Progenitor cell of endocrine pancreas (in vitro differentiated cells): ENCODE results near the gene CEACAM4. TPM values are rescaled to one million over a fixed set of nuclear protein-coding genes. Genes with fewer than 3 reads are reported as not detected.

Source experiments
- DNase-seq: peaks from one replicate; pipeline ENCODE4 v3.0.0; 2021; ENCODE audit warnings: low spot score; ENCODE audit not compliant: unreplicated experiment
- H3K27ac Mint-ChIP-seq: 2 replicates; pipeline ENCODE4 v1.8.0; 2021; ENCODE audit warnings: mild to moderate bottlenecking, moderate library complexity, mixed read lengths
- H3K27me3 Mint-ChIP-seq: 2 replicates; pipeline ENCODE4 v1.8.0; 2021; ENCODE audit warnings: mixed read lengths
- H3K36me3 Mint-ChIP-seq: 2 replicates; pipeline ENCODE4 v1.8.0; 2022; ENCODE audit warnings: mixed read lengths; ENCODE audit not compliant: insufficient read depth
- H3K4me1 Mint-ChIP-seq: 2 replicates; pipeline ENCODE4 v1.8.0; 2021; ENCODE audit warnings: low read depth, mixed read lengths
- H3K4me3 Mint-ChIP-seq: 2 replicates; pipeline ENCODE4 v1.8.0; 2021; ENCODE audit warnings: low read depth, mild to moderate bottlenecking, moderate library complexity, mixed read lengths
- H3K9me3 Mint-ChIP-seq: 2 replicates; pipeline ENCODE4 v1.8.0; 2021; ENCODE audit warnings: low read depth, mixed read lengths
- long read RNA-seq: library from polyadenylated mRNA; unstranded; transcript quantifications from one replicate; pipeline ENCODE4 v2.0.0, GENCODE V29; 2020
- total RNA-seq: library from RNA; stranded (reverse); gene quantifications from 2 replicates; pipeline ENCODE4 v1.2.1, GENCODE V29; 2021
- TF ChIP-seq, protein P1 (sequence below): fragments of 200-600 bp; sonication (generic); IDR thresholded peaks from one replicate; pipeline ENCODE4 v1.5.0; 2021; ENCODE audit warnings: antibody characterized with exemption, mild to moderate bottlenecking; ENCODE audit not compliant: unreplicated experiment

The CEACAM4 gene
- not detected in 2 replicates for total RNA-seq
- long read RNA-seq = 0 reads

DNA sequence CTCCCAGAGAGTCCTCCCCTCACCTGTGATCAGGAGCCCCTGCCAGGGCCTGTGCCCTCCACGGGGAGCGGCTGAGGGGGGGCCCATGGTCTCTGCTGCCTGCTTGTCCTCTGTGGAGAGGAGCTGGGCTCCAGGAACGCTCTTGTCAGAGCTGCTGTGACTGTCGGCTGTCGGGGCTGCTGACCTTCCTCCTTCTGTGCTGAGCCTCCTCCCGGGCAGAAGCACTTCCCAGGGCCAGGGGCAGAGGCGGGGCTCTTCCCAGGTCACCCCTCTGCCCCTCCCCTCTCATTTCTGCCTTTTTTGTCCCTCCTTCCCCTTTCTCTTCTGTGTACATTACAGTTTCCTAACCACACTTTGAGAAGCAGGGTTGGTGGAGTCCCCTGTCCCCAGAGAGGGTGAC lies at the start of gene CEACAM4:
CEACAM4 (minus strand) TSS at position 198 of the 400 bp plus-strand sequence; CDS start at position 87, 111 bp downstream.
- TF ChIP-seq, protein P1, sequence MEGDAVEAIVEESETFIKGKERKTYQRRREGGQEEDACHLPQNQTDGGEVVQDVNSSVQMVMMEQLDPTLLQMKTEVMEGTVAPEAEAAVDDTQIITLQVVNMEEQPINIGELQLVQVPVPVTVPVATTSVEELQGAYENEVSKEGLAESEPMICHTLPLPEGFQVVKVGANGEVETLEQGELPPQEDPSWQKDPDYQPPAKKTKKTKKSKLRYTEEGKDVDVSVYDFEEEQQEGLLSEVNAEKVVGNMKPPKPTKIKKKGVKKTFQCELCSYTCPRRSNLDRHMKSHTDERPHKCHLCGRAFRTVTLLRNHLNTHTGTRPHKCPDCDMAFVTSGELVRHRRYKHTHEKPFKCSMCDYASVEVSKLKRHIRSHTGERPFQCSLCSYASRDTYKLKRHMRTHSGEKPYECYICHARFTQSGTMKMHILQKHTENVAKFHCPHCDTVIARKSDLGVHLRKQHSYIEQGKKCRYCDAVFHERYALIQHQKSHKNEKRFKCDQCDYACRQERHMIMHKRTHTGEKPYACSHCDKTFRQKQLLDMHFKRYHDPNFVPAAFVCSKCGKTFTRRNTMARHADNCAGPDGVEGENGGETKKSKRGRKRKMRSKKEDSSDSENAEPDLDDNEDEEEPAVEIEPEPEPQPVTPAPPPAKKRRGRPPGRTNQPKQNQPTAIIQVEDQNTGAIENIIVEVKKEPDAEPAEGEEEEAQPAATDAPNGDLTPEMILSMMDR = no peak
- no peak for DNase-seq
- no peaks in the 10 kb centered on the region for H3K4me1 Mint-ChIP-seq
- peaks cover 1% of the 10 kb centered on the region for H3K36me3 Mint-ChIP-seq
- no peaks in the 10 kb centered on the region for H3K27me3 Mint-ChIP-seq
- H3K27ac Mint-ChIP-seq = no peak within 1 kb of the TSS
- H3K9me3 Mint-ChIP-seq = peaks cover 37% of the 10 kb centered on the region
- no peak within 1 kb of the TSS for H3K4me3 Mint-ChIP-seq

GRCh38 chr19:41671486-41671885 lies 44.6 kb upstream of the CEACAM4 start:
- TF ChIP-seq, protein P1 = no peak
- Mint-ChIP-seq H3K9me3 (peaks cover 69% of the 10 kb centered on the region), H3K4me3 (no peak overlapping the region), H3K36me3 (no peaks in the 10 kb centered on the region), H3K4me1 (no peaks in the 10 kb centered on the region), H3K27me3 (no peaks in the 10 kb centered on the region), H3K27ac (no peak overlapping the region)
- DNase-seq = no peak

DNA sequence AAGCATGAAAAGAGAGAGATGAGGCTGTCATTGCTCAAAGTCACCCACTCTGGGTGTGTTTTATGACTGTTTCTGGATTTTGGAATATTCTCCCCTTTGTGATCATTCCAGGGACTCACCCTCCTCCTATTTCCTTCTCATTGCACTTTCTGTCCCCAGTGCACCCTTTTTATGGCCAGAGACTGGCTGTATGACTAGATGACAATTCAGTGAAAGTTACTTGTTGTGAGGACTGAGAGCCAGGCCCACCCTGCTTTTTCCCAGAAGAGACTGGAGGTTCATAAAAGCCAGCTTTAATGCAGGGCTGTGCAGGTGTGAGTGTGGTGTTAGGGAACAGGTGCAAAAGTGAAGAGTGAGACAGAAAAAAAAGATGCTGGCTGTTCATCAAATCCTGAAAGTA lies 43.9 kb upstream of the CEACAM4 start:
- Mint-ChIP-seq H3K36me3 (no peaks in the 10 kb centered on the region), H3K4me3 (no peak overlapping the region), H3K27ac (no peak overlapping the region), H3K9me3 (peaks cover 69% of the 10 kb centered on the region), H3K4me1 (no peaks in the 10 kb centered on the region), H3K27me3 (no peaks in the 10 kb centered on the region)
- DNase-seq = no peak
- TF ChIP-seq, protein P1 = no peak

DNA sequence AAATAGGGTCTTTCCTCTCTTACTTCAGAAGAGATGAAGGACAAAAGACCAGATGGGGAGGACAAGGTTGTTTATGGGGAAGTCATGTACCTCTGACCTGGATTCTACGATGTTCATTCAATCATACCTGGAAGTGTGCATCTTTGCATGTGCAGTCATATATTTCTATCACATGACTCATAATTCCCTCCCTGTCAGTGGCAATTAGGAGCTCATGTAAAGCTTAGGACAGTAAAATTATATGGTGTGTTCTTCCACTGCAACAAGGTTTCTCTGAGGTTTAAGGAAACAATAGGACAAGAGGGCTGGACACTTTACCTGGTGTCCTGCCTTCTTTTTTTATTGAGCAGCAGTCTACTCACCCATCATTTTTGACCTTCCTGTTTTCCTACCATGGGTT lies 41.4 kb upstream of the CEACAM4 start:
- Mint-ChIP-seq H3K4me1 (no peaks in the 10 kb centered on the region), H3K4me3 (no peak overlapping the region), H3K27ac (no peak overlapping the region), H3K27me3 (no peaks in the 10 kb centered on the region), H3K36me3 (no peaks in the 10 kb centered on the region), H3K9me3 (peaks cover 80% of the 10 kb centered on the region)
- TF ChIP-seq, protein P1 = no peak
- no peak for DNase-seq

- TF ChIP-seq, protein P1 = no peak
- H3K4me1 Mint-ChIP-seq = no peaks in the 10 kb centered on the region
- H3K27ac Mint-ChIP-seq = no peak overlapping the region
- no peak overlapping the region for H3K4me3 Mint-ChIP-seq
- H3K27me3 Mint-ChIP-seq = no peaks in the 10 kb centered on the region
- H3K36me3 Mint-ChIP-seq = no peaks in the 10 kb centered on the region
- no peak for DNase-seq
- peaks cover 79% of the 10 kb centered on the region for H3K9me3 Mint-ChIP-seq
These were observed 39.2 kb upstream of the CEACAM4 start for GRCh38 chr19:41666075-41666474.
